ENCODE results near the gene CDH15. TPM values are rescaled to one million over a fixed set of nuclear protein-coding genes. Genes with fewer than 3 reads are reported as not detected.
"Not testable (repeated sequence)": the region's sequence is repeated elsewhere in the genome, so short reads cannot be mapped to it uniquely, and the experiment has no call there.

Gene CDH15
- total RNA-seq, 3 donors from 2014 or later: not detected

- Histone ChIP-seq H3K27ac (no peak overlapping the region), H3K36me3 (no peaks in the 10 kb centered on the region), H3K9me3 (no peaks in the 10 kb centered on the region), H3K4me1 (peaks cover 0 to 3% of the 10 kb centered on the region in 2 donors), H3K27me3 (peaks cover 5 to 10% of the 10 kb centered on the region in 2 donors), H3K4me3 (no peak overlapping the region)
- no peak for DNase-seq (ENCODE audit: low spot score in 2 of 2)
- intact Hi-C loops (cut with DNase I; ENCODE audit: low total_unique reads): no loop called here
- no peak for TF ChIP-seq POLR2A (IDR thresholded peaks at IDR 0.05)
- no peak for TF ChIP-seq POLR2AphosphoS5 (IDR thresholded peaks at IDR 0.05)
- TF ChIP-seq CTCF (IDR thresholded peaks at IDR 0.05): no peak
These were observed 15.7 kb downstream of the CDH15 start for GRCh38 chr16:89187032-89187769.

GRCh38 chr16:89187770-89188392 lies 16.3 kb downstream of the CDH15 start:
- no peak overlapping the region for H3K4me3 ChIP-seq
- TF ChIP-seq CTCF (IDR thresholded peaks at IDR 0.05) (no peak), POLR2AphosphoS5 (IDR thresholded peaks at IDR 0.05) (no peak), POLR2A (IDR thresholded peaks at IDR 0.05) (no peak)
- no peaks in the 10 kb centered on the region for H3K9me3 ChIP-seq
- intact Hi-C loops (cut with DNase I; ENCODE audit: low total_unique reads): no loop called here
- peaks cover 0 to 4% of the 10 kb centered on the region in 2 donors for H3K4me1 ChIP-seq
- no peak for DNase-seq (ENCODE audit: low spot score in 2 of 2)
- no peaks in the 10 kb centered on the region for H3K36me3 ChIP-seq
- no peak overlapping the region for H3K27ac ChIP-seq
- peaks cover 5 to 10% of the 10 kb centered on the region in 2 donors for H3K27me3 ChIP-seq

- H3K4me3 ChIP-seq; H3K9me3 ChIP-seq; H3K36me3 ChIP-seq; intact Hi-C loops (cut with DNase I; ENCODE audit: low total_unique reads); DNase-seq (ENCODE audit: low spot score in 2 of 2); H3K27me3 ChIP-seq; H3K27ac ChIP-seq; H3K4me1 ChIP-seq: not testable (repeated sequence)
These were observed 17.2 kb downstream of the CDH15 start for GRCh38 chr16:89188471-89189357.

GRCh38 chr16:89189358-89190025 lies 17.9 kb downstream of the CDH15 start:
- Histone ChIP-seq H3K27ac (no peak overlapping the region), H3K4me1 (peaks cover 0 to 4% of the 10 kb centered on the region in 2 donors), H3K36me3 (no peaks in the 10 kb centered on the region), H3K4me3 (no peak overlapping the region), H3K27me3 (peaks cover 2 to 10% of the 10 kb centered on the region in 2 donors), H3K9me3 (no peaks in the 10 kb centered on the region)
- TF ChIP-seq CTCF (IDR thresholded peaks at IDR 0.05) (no peak), POLR2A (IDR thresholded peaks at IDR 0.05) (no peak), POLR2AphosphoS5 (IDR thresholded peaks at IDR 0.05) (no peak)
- DNase-seq (ENCODE audit: low spot score in 2 of 2): no peak
- intact Hi-C loops (cut with DNase I; ENCODE audit: low total_unique reads): no loop called here
